ENCODE data around the gene TGFBR3L. TPM values are rescaled to one million over a fixed set of nuclear protein-coding genes. Genes with fewer than 3 reads are reported as not detected.

Gene TGFBR3L
- total RNA-seq, 5 donors from 2014 or later (not counting 1 experiment from before 2014, with no cell fraction given) = 0.76 to 4.5 (median 1.3) TPM

DNA sequence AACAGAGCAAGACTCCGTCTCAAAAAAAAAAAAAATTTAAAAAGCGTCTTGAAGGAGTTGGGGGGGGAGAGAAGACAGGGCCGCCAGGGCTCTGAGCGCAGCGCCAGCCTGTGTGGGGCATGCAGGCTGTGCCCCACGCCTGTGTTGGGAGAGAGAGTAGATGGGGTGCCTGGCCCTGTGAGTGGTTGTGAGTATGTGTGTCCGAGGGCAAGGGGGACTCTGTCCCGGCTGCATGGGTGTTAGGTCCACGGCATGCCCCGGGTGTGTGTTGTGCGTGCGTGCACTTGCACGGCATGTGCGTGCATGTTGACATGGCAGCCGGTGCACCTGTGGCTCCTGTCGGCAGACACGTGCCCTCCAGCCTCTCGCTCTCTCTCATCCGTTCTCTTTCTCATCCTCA is 7.5 kb upstream of the TGFBR3L start:
- no peaks in the 10 kb centered on the region for H3K27me3 ChIP-seq (replicated peaks in 1 of 2; ENCODE audit: control insufficient read depth in 2 of 2, extremely low read depth in 1 of 2, insufficient read depth in 2 of 2, low read length in 1 of 2)
- H3K36me3 ChIP-seq (ENCODE audit: control insufficient read depth in 2 of 2, extremely low read depth in 1 of 2, insufficient read depth in 1 of 2, low read length in 1 of 2) = peaks cover 21 to 39% of the 10 kb centered on the region in 2 donors
- H3K4me3 Mint-ChIP-seq = no peak overlapping the region
- no peaks in the 10 kb centered on the region for H3K9me3 ChIP-seq
- ATAC-seq (replicated peaks in 1 of 4) (no peak), DNase-seq (no peak)
- over 99% methylated on average over 13 of the region's 19 CpGs for WGBS (ENCODE audit: insufficient coverage)
- H3K4me1 ChIP-seq (ENCODE audit: control insufficient read depth in 1 of 2, extremely low read depth in 1 of 2, insufficient read depth in 2 of 2, low read length in 2 of 2) = peaks cover 6 to 55% of the 10 kb centered on the region in 2 experiments
- CTCF ChIA-PET = no interaction called here
- H3K27ac Mint-ChIP-seq = no peak overlapping the region
- H3K27me3 Mint-ChIP-seq = no peaks in the 10 kb centered on the region
- H3K36me3 Mint-ChIP-seq = peaks cover 21% of the 10 kb centered on the region
- POLR2A ChIA-PET = no interaction called here
- H3K4me3 ChIP-seq (ENCODE audit: control insufficient read depth in 1 of 2, extremely low read depth in 1 of 2, low read length in 1 of 2) = no peak overlapping the region
- peaks cover 27 to 32% (median 29%) of the 10 kb centered on the region in 3 donors for H3K4me1 Mint-ChIP-seq
- H3K27ac ChIP-seq (ENCODE audit: low read length) = no peak overlapping the region
- H3K9me3 Mint-ChIP-seq = no peaks in the 10 kb centered on the region

DNA sequence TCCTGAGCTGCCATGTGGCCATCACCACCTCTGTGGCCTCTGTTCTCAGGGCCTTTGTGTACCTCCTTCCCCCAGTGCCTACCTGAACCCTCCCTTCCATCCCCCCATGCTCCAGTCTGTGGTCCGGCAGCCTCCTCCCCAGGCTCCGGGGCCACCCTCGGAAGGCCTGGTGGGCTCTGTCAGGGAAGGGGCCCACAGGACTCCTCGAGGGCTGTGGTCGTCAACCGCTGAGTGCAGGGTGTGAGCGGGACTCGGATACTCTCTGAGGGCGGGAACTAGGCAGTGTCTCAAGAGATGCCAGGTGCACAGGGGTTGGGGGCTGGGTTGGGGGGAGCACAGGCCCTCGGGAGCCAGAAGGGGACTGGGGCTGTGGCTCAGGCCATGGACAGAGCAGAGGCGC is 7.1 kb upstream of the TGFBR3L start:
- ChIA-PET POLR2A (no interaction called here), CTCF (no interaction called here)
- no peaks in the 10 kb centered on the region for H3K9me3 Mint-ChIP-seq
- Histone ChIP-seq H3K9me3 (no peaks in the 10 kb centered on the region), H3K36me3 (ENCODE audit: control insufficient read depth in 2 of 2, extremely low read depth in 1 of 2, insufficient read depth in 1 of 2, low read length in 1 of 2) (peaks cover 23 to 42% of the 10 kb centered on the region in 2 donors), H3K27ac (ENCODE audit: low read length) (no peak overlapping the region), H3K27me3 (replicated peaks in 1 of 2; ENCODE audit: control insufficient read depth in 2 of 2, extremely low read depth in 1 of 2, insufficient read depth in 2 of 2, low read length in 1 of 2) (no peaks in the 10 kb centered on the region), H3K4me3 (ENCODE audit: control insufficient read depth in 1 of 2, extremely low read depth in 1 of 2, low read length in 1 of 2) (no peak overlapping the region), H3K4me1 (ENCODE audit: control insufficient read depth in 1 of 2, extremely low read depth in 1 of 2, insufficient read depth in 2 of 2, low read length in 2 of 2) (peaks cover 6 to 54% of the 10 kb centered on the region in 2 experiments)
- no peak for DNase-seq
- H3K36me3 Mint-ChIP-seq = peaks cover 21% of the 10 kb centered on the region
- 95% methylated on average over 9 of the region's 11 CpGs for WGBS (ENCODE audit: insufficient coverage)
- no peak for ATAC-seq (replicated peaks in 1 of 4)
- no peak overlapping the region for H3K4me3 Mint-ChIP-seq
- peaks cover 26 to 29% (median 27%) of the 10 kb centered on the region in 3 donors for H3K4me1 Mint-ChIP-seq
- no peaks in the 10 kb centered on the region for H3K27me3 Mint-ChIP-seq
- no peak overlapping the region for H3K27ac Mint-ChIP-seq

DNA sequence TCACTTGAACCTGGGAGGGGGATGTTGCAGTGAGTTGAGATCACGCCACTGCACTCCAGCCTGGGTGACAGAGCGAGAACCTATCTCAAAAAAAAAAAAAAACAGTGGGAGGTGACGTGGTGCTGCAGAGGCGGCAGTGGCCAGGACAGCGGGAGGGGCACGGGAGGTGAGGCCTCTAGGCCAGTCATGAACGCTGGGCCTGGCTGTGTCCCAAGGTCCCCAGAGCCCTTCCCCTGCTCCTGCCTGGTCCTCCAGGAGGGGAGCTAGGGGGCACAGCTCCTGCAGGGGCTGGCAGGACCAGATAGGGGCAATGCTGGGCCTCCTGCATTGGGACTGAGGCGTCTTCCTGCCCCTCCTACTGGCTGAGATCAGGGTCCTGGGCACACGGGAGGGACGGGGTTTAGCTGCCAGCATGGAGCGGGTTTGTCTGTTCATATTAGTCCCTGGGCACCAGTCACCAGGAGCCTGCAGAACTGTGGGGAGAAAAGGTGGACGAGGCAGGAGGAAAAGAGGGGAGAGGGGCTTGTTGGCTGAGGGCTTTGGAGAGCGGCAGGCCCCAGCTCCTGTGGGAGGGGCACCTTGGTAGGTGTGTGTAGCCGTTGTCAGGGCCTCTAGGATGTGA is 6.4 kb upstream of the TGFBR3L start:
- Mint-ChIP-seq H3K27ac (no peak overlapping the region), H3K36me3 (peaks cover 27% of the 10 kb centered on the region), H3K9me3 (no peaks in the 10 kb centered on the region), H3K4me3 (no peak overlapping the region), H3K27me3 (peaks cover 0 to 1% of the 10 kb centered on the region in 2 donors), H3K4me1 (peaks cover 20 to 25% (median 23%) of the 10 kb centered on the region in 3 donors)
- ATAC-seq (replicated peaks in 1 of 4) (no peak), DNase-seq (no peak)
- Histone ChIP-seq H3K9me3 (no peaks in the 10 kb centered on the region), H3K27ac (ENCODE audit: low read length) (no peak overlapping the region), H3K4me1 (ENCODE audit: control insufficient read depth in 1 of 2, extremely low read depth in 1 of 2, insufficient read depth in 2 of 2, low read length in 2 of 2) (peaks cover 6 to 47% of the 10 kb centered on the region in 2 experiments), H3K36me3 (ENCODE audit: control insufficient read depth in 2 of 2, extremely low read depth in 1 of 2, insufficient read depth in 1 of 2, low read length in 1 of 2) (peaks cover 23 to 45% of the 10 kb centered on the region in 2 donors), H3K4me3 (ENCODE audit: control insufficient read depth in 1 of 2, extremely low read depth in 1 of 2, low read length in 1 of 2) (no peak overlapping the region), H3K27me3 (replicated peaks in 1 of 2; ENCODE audit: control insufficient read depth in 2 of 2, extremely low read depth in 1 of 2, insufficient read depth in 2 of 2, low read length in 1 of 2) (no peaks in the 10 kb centered on the region)
- 87% methylated on average over 10 of the region's 14 CpGs for WGBS (ENCODE audit: insufficient coverage)
- POLR2A ChIA-PET = interaction anchor here in 1 of 2 donors (0.9 kb wide), 1 partner anchor 278 kb away, joined by 3 read pairs; the partner anchor contains the start of gene PET100
- CTCF ChIA-PET = no interaction called here

DNA sequence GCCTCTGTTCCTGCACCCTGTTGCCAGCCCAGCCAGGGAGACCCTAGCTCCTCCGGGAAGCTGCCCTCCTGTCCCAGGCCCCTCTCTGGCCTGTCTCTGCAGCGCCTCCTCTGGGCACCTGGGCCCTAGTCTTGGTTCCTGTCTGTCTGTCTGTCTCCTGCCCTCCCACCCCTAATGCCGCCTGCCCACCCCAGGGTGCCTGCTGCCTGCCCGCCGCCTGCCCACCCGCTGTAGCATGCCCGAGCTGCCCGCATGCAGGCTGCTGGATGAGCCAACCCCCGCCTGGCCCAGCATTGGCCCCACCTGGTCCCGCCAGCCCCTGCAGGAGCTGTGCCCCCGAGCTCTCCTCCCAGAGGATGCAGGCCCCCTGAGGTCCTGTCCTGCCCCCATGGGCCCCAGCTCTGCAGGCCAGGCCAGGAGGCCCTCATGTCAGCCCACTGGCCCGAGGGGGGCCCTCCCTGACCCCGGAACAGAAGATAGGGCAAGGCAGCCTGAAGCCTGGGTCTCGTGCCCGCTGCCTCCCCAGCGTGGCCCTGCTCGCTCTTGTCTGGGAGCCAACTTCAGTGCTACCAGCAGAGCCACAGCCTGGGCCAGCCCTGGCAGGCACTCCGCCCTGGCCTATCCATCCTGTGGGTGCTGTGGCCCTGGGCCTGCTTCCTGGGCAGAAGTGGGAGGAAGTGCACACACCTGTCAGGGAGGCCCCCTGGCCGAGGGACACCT is 5.7 kb upstream of the TGFBR3L start:
- POLR2A ChIA-PET = interaction anchor here in 1 of 2 donors (0.9 kb wide), 1 partner anchor 279 kb away, joined by 3 read pairs; the partner anchor contains the start of gene PET100
- peaks cover 23 to 45% of the 10 kb centered on the region in 2 donors for H3K36me3 ChIP-seq (ENCODE audit: control insufficient read depth in 2 of 2, extremely low read depth in 1 of 2, insufficient read depth in 1 of 2, low read length in 1 of 2)

DNA sequence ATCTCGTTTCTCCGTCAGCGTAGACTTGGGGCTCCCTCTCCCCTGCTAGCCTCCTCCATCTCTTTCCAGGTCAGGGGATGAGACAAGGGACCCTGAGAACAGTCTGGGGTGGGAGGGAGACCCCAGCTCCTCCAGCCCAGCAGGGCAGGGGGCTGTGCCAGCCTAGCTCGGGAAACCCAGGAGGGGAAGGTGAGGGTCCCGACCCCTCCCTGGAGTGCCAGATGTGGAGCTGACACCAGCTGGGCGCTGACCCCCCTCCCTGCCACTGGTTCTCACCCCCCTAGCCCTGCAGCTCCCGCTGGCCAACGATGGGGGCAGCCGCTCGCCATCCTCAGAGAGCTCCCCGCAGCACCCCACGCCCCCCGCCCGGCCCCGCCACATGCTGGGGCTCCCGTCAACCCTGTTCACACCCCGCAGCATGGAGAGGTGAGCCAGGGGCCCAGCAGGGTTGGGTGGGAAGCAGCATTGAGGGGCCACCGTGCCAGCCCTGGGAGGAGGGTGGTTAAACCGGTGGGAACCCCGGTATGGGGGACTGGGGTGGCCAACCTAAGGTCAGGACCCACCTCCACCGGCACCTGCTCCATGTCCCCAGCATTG is 5.1 kb upstream of the TGFBR3L start:
- ATAC-seq (replicated peaks in 1 of 4) = no peak

More for the DNA sequence above, 5.7 kb upstream of the TGFBR3L start:
- peaks cover 29% of the 10 kb centered on the region for H3K36me3 Mint-ChIP-seq
- H3K27ac ChIP-seq (ENCODE audit: low read length) = no peak overlapping the region
- no peaks in the 10 kb centered on the region for H3K27me3 ChIP-seq (replicated peaks in 1 of 2; ENCODE audit: control insufficient read depth in 2 of 2, extremely low read depth in 1 of 2, insufficient read depth in 2 of 2, low read length in 1 of 2)
- CTCF ChIA-PET = no interaction called here
- H3K4me1 Mint-ChIP-seq = peaks cover 20 to 21% (median 21%) of the 10 kb centered on the region in 3 donors
- H3K4me3 Mint-ChIP-seq = no peak overlapping the region
- no peaks in the 10 kb centered on the region for H3K9me3 Mint-ChIP-seq
- H3K27me3 Mint-ChIP-seq = peaks cover 0 to 1% of the 10 kb centered on the region in 2 donors
- H3K27ac Mint-ChIP-seq = no peak overlapping the region
- no peak overlapping the region for H3K4me3 ChIP-seq (ENCODE audit: control insufficient read depth in 1 of 2, extremely low read depth in 1 of 2, low read length in 1 of 2)
- H3K9me3 ChIP-seq = no peaks in the 10 kb centered on the region
- DNase-seq (no peak), ATAC-seq (replicated peaks in 1 of 4) (no peak)
- peaks cover 6 to 45% of the 10 kb centered on the region in 2 experiments for H3K4me1 ChIP-seq (ENCODE audit: control insufficient read depth in 1 of 2, extremely low read depth in 1 of 2, insufficient read depth in 2 of 2, low read length in 2 of 2)
- 95% methylated on average over 18 of the region's 19 CpGs for WGBS (ENCODE audit: insufficient coverage)

More for the DNA sequence above, 5.1 kb upstream of the TGFBR3L start:
- H3K27me3 Mint-ChIP-seq = peaks cover 0 to 5% of the 10 kb centered on the region in 2 donors
- H3K36me3 Mint-ChIP-seq = peaks cover 29% of the 10 kb centered on the region
- Histone ChIP-seq H3K9me3 (no peaks in the 10 kb centered on the region), H3K36me3 (ENCODE audit: control insufficient read depth in 2 of 2, extremely low read depth in 1 of 2, insufficient read depth in 1 of 2, low read length in 1 of 2) (peaks cover 23 to 45% of the 10 kb centered on the region in 2 donors), H3K27me3 (replicated peaks in 1 of 2; ENCODE audit: control insufficient read depth in 2 of 2, extremely low read depth in 1 of 2, insufficient read depth in 2 of 2, low read length in 1 of 2) (peaks cover 0 to 5% of the 10 kb centered on the region in 2 experiments), H3K4me3 (ENCODE audit: control insufficient read depth in 1 of 2, extremely low read depth in 1 of 2, low read length in 1 of 2) (no peak overlapping the region), H3K4me1 (ENCODE audit: control insufficient read depth in 1 of 2, extremely low read depth in 1 of 2, insufficient read depth in 2 of 2, low read length in 2 of 2) (peaks cover 6 to 40% of the 10 kb centered on the region in 2 experiments), H3K27ac (ENCODE audit: low read length) (no peak overlapping the region)
- POLR2A ChIA-PET = no interaction called here
- WGBS (ENCODE audit: insufficient coverage) = 97% methylated on average over 11 of the region's 21 CpGs
- no peak overlapping the region for H3K27ac Mint-ChIP-seq
- H3K9me3 Mint-ChIP-seq = no peaks in the 10 kb centered on the region
- H3K4me3 Mint-ChIP-seq = no peak overlapping the region
- H3K4me1 Mint-ChIP-seq = peaks cover 18 to 19% (median 18%) of the 10 kb centered on the region in 3 donors
- CTCF ChIA-PET = no interaction called here
- DNase-seq = no peak
